ENCODE data around the gene GOLGA8N.

- TF ChIP-seq CTCF (IDR thresholded peaks at IDR 0.05) (no peak), POLR2AphosphoS5 (IDR thresholded peaks at IDR 0.05; ENCODE audit: insufficient read depth in 1 of 2, low read depth in 1 of 2) (no peak)
Observed at GRCh38 chr15:32636908-32637567, 43.8 kb downstream of the GOLGA8N start.

All from vagina (tissue), 2 donors.